Ureter (tissue), 1 donor: ENCODE measurements around the gene RPS6KA2. TPM values are rescaled to one million over a fixed set of nuclear protein-coding genes. Genes with fewer than 3 reads are reported as not detected.

ENCODE experiments used
- DNase-seq: peaks from one replicate; pipeline ENCODE4 v3.0.0-alpha.2; 2020; ENCODE audit warnings: low spot score
- total RNA-seq: library from RNA; stranded (reverse); gene quantifications from one replicate; pipeline ENCODE4 v1.2.4, GENCODE V29; 2023
- donor health status: DM: yes; HTN: yes; CAD: no.

RPS6KA2 gene
- total RNA-seq, 1 donor from 2014 or later: 85.3 TPM

DNA sequence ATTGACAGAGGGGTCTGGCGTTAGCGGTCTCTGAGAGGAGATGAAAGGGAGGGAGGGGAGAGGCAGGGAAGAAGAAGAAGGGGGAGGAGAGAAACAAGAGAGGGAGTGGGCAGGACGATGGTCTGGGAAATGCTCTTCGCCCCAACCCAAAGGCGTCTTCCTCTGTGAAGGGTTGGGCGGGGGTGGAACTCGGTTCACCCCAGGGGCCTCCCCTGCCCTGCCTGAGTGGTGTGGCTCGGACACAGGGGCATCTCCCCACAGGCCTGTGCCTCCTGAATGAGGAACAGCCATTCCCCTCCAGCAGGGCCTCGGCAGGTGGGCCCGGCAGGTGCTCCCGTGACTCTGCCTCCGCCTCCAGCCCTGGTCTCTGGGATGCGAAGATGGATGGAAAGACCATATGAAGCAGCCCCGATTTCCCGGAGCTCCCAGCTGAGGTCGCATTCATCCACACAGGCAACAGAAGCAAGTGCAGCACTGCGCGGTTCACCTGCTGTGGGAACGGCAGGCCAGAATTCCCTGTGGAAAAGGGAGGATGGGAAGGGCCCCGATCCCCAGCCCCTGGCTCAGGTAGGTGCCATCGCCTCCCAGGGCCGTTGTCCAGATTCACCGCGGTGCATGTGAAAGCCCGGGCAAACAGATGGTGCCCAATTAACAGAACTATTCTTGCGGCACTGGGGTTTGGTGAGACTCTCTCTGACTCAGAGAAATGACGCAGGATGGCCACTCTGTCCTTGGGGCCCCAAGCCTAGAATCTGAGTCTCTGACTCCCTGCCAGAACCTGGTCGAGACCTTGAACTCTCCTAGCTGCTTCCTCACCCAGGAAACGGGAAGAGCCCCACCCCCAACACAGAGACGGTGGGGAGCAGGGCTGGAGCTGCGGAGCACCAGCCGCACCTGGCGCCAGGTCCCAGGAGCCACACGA, 29.4 kb upstream of the RPS6KA2 start:
- no peak for DNase-seq

DNA sequence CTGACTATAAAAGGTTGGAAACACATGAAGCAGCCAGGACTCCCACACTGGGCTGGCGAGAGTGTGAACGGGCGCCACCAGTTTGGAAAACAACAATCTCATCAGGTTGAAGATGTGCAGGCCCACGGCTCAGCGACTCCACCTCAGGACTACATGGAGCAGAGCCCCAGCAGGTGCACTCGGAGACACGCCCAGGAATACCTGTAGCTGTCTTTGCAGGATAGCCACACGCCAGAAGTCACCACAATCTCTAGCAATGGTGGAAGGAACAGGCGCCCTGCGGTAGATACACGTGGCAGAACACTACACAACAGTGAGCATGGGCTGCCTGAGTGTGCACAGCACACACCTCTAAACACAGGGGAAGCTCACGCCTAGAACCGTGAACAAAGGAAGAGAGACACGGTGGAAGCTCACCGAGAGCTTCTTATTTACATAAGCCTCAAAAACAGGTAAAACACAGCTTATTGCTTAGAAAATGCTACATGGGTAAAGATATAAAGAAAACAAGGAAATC, 28.7 kb upstream of the RPS6KA2 start:
- no peak for DNase-seq

DNA sequence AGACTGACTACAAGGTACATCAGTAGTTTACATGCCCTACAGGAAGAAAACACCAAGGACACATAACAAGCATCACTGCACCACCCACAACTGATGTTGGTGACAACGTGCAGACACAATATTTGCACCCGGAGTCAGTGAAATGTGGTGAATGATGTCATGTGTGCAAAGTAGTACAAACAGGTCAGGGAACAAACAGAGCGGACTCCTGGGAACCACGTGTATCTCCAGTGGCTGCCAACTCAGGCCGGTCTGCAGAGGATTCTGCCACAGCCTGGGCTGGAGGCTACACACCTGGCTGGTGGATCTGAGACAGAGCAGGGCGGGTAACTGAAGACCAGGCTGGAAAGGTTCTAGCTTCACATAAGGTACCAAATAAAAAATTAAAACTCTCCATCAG, 28.2 kb upstream of the RPS6KA2 start:
- DNase-seq: no peak

- DNase-seq: no peak
Measured at GRCh38 chr6:166654573-166654972, 27.5 kb upstream of the RPS6KA2 start.

GRCh38 chr6:166653639-166653941, 26.5 kb upstream of the RPS6KA2 start:
- DNase-seq: no peak

DNA sequence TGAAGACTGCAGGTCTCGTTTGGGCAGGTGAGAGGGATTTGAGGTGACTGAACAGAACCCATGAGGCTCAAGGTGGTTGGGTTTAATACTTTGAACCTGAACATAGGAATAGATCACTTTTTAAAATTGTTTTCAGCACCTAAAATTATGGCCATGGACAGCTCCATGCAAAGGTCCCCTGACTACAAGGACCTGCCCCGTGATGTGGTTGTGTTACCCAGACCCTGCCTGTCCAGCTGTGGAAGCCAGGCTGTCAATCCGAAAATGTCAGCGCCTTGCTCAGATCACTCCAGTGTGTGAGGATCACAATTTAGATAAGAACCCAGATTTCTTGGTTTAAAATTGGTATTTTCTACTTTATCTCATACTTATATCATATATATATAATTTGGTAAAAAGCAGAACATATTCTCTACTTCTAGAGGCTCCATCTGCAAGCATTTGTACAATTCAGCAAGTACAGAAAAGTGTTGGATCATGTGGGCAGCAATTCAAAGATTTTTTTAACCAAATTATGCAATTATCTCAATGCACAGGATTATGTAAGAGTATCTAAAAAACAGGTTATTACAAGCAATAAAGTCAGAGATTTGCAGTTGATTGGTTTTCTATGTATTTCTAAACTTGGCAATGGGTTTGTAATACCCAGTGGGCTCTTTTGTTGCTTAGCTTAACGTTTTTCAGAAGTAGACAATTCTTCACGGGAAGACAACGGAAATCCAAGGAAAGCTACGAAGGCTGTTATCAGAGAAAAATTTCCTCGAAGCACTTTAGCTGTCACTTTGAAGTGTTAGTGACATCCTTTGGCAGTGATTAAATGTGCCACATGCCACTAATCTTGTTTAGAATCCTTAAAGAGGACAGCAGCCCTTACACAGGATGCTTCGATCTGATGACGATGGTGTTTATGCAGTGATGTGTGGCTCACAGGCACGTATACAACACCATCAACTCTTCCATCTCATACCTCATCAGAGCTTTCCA, 24.1 kb upstream of the RPS6KA2 start:
- DNase-seq: no peak

- no peak for DNase-seq
Measured at GRCh38 chr6:166650047-166650446, 23.0 kb upstream of the RPS6KA2 start.

DNA sequence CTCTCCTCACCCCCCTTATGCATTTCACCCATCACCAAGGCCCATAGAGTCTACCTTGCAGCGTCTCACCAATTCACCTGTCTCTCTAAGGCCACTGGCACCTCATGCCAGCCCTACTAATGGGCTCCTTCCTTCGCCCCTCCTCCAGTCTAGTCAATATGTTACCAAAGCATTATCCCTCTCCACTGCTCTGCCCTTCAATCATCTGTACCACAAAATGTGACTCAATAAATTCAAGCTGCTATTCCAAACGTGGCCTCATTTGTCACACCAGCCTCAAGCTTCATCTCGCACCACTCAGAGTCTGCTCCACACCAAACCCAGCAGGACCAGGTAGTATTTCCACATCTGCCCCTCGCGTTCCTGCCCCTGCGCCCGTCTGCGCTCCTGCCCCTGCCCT, 21.8 kb upstream of the RPS6KA2 start:
- no peak for DNase-seq

DNA sequence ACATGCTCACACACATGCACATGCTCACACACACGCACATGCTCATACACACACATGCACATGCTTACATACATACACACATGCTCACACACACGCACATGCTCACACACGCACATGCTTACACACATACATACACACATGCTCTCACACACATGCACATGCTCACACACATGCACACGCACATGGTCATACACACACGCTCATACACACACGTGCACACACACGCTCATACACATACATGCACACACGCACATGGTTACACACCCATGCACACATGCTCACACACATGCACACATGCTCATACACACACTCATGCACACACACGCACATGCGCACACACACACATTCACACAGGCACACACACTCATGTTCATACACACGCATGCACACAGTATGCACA, 20.8 kb upstream of the RPS6KA2 start:
- DNase-seq: no peak

DNA sequence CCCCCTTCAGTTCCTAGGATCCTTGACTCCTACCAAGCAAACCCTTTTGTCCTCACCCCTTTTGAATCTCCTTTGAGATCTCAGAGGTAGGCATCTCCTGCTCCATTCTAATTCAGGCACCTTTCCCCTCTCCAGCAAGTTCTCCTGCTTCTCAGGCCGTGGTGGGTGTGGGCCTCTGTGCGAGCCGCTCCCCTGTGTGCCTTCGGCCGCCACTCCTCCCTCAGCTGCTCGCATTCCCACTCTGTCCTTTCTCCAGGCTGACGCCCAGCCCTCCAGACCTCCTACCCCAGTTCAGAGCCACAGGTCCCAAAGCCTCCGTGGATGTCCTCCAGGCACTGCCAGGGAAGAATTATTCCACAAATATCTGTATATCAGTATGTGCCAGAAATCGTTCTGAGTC, 19.7 kb upstream of the RPS6KA2 start:
- no peak for DNase-seq

DNA sequence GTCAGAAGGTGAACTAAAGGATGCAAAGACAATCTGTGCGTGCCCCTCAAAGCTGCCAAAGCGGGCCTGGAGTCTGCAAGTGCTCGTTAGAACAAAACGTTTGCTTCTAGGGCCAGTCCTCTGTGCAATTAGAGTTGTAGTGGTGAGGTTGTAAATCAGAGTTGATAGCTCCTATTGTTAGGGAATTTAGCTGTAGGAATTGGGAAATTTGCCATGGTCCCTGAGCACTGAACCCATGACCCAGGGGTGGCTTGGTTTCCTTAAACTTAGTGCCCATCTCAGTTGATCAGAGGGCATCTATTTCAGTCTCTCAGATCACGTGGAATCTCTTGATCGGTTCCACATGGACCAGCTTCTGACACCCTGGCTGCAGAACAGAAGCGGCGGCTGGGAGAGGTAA, 18.8 kb upstream of the RPS6KA2 start:
- DNase-seq: no peak

DNA sequence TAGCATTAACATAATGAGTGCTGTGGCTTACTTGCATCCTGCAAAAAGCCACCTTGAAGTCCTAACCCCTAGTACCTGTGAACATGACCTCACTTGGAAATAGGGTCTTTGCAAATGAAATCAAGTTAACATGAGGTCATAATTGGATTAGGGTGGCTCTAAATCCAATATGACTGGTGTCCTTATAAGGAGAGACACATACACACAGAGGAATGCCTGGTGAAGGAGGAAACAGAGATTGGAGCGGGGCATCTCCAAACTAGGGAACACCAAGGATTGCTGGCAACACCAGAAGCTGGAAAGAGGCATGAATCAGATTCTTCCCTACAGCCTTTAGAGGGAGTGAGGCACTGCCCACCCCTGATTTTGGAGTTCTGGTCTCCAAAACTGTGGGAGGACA, 17.6 kb upstream of the RPS6KA2 start:
- no peak for DNase-seq

- no peak for DNase-seq
Measured at GRCh38 chr6:166643891-166644590, 17.0 kb upstream of the RPS6KA2 start.

DNA sequence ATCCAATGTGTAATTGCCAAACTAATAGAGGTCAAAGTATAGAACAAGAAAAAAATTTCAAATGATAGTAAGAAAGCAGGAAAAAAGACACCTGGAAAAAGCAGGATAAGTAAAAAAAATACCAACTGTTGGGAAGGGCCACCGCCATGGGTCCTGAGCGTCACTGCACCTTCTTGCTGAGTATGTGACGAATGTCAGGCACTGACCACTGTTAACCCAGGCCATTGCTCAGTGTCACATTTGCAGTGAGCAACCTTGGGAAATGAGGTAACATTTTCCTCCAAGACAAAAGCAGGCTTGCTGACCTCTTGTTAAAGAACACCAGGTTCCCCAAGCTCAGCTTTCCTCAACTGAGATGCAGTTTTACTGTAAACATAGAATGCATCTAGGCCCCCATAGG, 15.6 kb upstream of the RPS6KA2 start:
- DNase-seq: no peak

DNA sequence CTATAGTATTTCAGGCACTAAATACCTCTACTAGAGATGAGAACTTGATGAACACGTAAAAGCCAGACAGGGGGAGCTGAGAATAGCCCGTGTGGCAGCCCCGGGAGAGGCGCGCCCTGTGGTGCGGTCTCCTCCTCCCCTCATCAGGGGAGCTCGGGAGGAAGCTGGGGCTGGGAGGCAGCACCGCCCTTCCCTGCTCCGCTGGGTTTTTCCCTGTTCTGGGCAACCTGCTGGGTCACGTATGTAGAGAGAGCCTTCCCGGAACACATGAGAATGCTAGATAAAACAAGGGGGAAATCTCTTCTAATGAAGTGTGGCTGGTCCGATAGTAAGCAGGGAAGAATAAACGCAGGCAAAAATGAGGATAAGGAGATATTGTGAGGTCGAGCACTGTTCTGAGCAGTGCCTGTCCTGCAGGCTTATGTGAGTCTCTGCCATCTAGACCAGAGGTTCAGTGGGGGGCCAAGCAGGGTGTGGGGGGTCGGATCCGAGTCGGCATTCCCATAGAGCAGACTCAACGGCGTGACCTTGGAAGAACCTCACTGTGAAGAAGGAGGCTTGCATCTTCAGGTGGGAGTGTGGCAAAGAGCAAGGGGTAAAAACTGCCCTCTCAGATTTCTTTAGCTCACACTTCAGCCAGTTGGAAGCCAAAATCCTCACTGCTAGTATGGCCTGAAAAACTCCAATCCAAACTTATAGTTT, 13.4 kb upstream of the RPS6KA2 start:
- no peak for DNase-seq

DNA sequence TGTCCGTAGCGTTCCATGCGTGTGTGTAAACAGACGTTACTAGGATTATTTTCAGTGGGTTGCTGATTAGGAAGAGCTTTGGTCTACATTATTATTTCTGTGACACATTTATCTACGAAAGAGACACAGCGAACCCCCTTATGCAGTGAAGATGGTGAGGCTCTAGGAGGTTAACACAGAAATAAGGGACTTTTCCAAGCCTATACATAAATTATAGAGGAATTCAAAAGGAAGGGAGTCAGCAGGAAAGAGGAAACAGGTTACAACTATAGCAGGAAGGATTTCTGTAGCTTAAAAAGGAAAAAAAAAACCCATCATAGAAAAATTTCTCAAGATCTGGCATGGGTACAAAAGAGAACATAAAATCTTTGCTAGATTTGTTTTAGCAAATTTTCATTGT, 12.9 kb upstream of the RPS6KA2 start:
- no peak for DNase-seq

DNA sequence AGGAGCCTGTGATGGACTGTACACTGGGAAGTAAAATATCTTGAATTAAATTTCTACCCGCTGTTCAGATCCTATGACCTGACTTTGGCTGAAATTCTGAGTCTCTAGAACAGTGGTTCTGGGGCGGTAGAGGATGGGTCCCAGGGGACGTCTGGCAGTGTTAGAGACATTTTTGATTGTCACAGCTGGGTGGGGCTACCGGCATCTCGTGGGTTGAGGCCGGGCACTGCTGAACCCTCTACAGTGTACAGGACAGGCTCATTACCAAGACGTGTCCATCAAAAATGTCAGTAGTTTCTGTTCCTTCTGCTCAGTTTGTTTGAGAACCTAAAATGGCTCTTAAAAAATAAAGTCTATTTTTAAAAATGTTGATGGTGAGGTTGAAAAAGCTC, 11.5 kb upstream of the RPS6KA2 start:
- DNase-seq: no peak

GRCh38 chr6:166637812-166638572, 10.9 kb upstream of the RPS6KA2 start:
- DNase-seq: no peak

DNA sequence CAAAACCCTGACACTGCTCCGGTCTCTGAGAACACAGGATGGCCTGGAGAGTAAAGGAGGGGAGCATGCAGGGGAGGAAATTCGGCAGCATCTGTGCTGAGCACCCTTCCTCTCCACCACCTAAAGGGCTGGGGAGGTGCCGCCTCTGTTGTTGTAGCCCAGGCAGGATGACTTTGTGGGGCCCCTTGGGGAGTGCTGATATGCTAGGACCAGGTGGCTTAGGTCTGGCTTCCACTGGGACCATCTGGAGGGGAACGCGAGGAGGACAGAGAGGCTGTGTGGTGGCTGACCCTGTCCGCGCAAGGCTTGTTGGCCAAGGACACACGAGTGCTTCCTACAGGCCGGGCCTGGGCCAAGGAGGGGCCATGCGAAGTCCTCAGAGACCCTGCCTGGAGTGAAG, 9.9 kb upstream of the RPS6KA2 start:
- DNase-seq: no peak

GRCh38 chr6:166636191-166636933, 9.3 kb upstream of the RPS6KA2 start:
- DNase-seq: no peak
